Endothelial cell (in vitro differentiated cells): ENCODE results near the gene PTGES. TPM values are rescaled to one million over a fixed set of nuclear protein-coding genes. Genes with fewer than 3 reads are reported as not detected.

Source experiments
- DNase-seq: peaks from one replicate; pipeline ENCODE4 v3.0.0; 2021; ENCODE audit warnings: low spot score
- H3K27ac Mint-ChIP-seq: one replicate; pipeline ENCODE4 v1.8.0; 2021; ENCODE audit warnings: mixed read lengths, inconsistent platforms; ENCODE audit not compliant: unreplicated experiment
- H3K27me3 Mint-ChIP-seq: one replicate; pipeline ENCODE4 v1.8.0; 2021; ENCODE audit warnings: mild to moderate bottlenecking, moderate library complexity, mixed read lengths, inconsistent platforms; ENCODE audit not compliant: unreplicated experiment
- H3K36me3 Mint-ChIP-seq: one replicate; pipeline ENCODE4 v1.8.0; 2021; ENCODE audit warnings: mild to moderate bottlenecking, low read depth, mixed read lengths, inconsistent platforms; ENCODE audit not compliant: unreplicated experiment
- H3K4me1 Mint-ChIP-seq: one replicate; pipeline ENCODE4 v1.8.0; 2021; ENCODE audit warnings: mild to moderate bottlenecking, mixed read lengths, inconsistent platforms; ENCODE audit not compliant: unreplicated experiment
- H3K4me3 Mint-ChIP-seq: one replicate; pipeline ENCODE4 v1.8.0; 2021; ENCODE audit warnings: mild to moderate bottlenecking, mixed read lengths, inconsistent platforms; ENCODE audit not compliant: unreplicated experiment
- H3K9me3 Mint-ChIP-seq: one replicate; pipeline ENCODE4 v1.8.0; 2021; ENCODE audit warnings: mixed read lengths, inconsistent platforms; ENCODE audit not compliant: unreplicated experiment
- CTCF ChIP-seq: fragments of 200-600 bp; sonication (generic); IDR thresholded peaks from one replicate; pipeline ENCODE4 v1.5.0; 2021; ENCODE audit warnings: antibody characterized with exemption; ENCODE audit not compliant: unreplicated experiment
- total RNA-seq: library from RNA; stranded (reverse); fragmentation: NEBNext Ultra II Directional; extraction: Animal tissue kit (Norgen Biotek cat#: 25700); gene quantifications from one replicate; pipeline ENCODE4 v1.2.1, GENCODE V29; 2021; ENCODE audit not compliant: unreplicated experiment

Gene PTGES
- total RNA-seq, 1 donor from 2014 or later: 0.15 TPM

- no peaks in the 10 kb centered on the region for H3K27me3 Mint-ChIP-seq
- no peak overlapping the region for H3K27ac Mint-ChIP-seq
- no peak for DNase-seq
- no peak for TF ChIP-seq CTCF
- H3K36me3 Mint-ChIP-seq: no peaks in the 10 kb centered on the region
- H3K4me3 Mint-ChIP-seq: no peak overlapping the region
- no peaks in the 10 kb centered on the region for H3K4me1 Mint-ChIP-seq
- H3K9me3 Mint-ChIP-seq: no peaks in the 10 kb centered on the region
These were observed 33.7 kb downstream of the PTGES start for GRCh38 chr9:129719135-129719534.

GRCh38 chr9:129718647-129719046 is 34.2 kb downstream of the PTGES start:
- no peaks in the 10 kb centered on the region for H3K27me3 Mint-ChIP-seq
- TF ChIP-seq CTCF: no peak
- no peak overlapping the region for H3K4me3 Mint-ChIP-seq
- H3K36me3 Mint-ChIP-seq: no peaks in the 10 kb centered on the region
- no peak overlapping the region for H3K27ac Mint-ChIP-seq
- H3K4me1 Mint-ChIP-seq: no peaks in the 10 kb centered on the region
- H3K9me3 Mint-ChIP-seq: no peaks in the 10 kb centered on the region
- DNase-seq: no peak

GRCh38 chr9:129717991-129718390 is 34.9 kb downstream of the PTGES start:
- TF ChIP-seq CTCF: no peak
- no peak for DNase-seq
- H3K4me1 Mint-ChIP-seq: no peaks in the 10 kb centered on the region
- no peaks in the 10 kb centered on the region for H3K9me3 Mint-ChIP-seq
- no peak overlapping the region for H3K27ac Mint-ChIP-seq
- H3K36me3 Mint-ChIP-seq: no peaks in the 10 kb centered on the region
- H3K27me3 Mint-ChIP-seq: no peaks in the 10 kb centered on the region
- no peak overlapping the region for H3K4me3 Mint-ChIP-seq

GRCh38 chr9:129716091-129716490 is 36.8 kb downstream of the PTGES start:
- Mint-ChIP-seq H3K36me3 (no peaks in the 10 kb centered on the region), H3K4me1 (peaks cover 4% of the 10 kb centered on the region), H3K27ac (no peak overlapping the region), H3K4me3 (no peak overlapping the region), H3K27me3 (no peaks in the 10 kb centered on the region), H3K9me3 (no peaks in the 10 kb centered on the region)
- no peak for TF ChIP-seq CTCF
- DNase-seq: no peak

GRCh38 chr9:129714511-129715061 is 38.3 kb downstream of the PTGES start:
- Mint-ChIP-seq H3K27ac (no peak overlapping the region), H3K27me3 (no peaks in the 10 kb centered on the region), H3K4me1 (peaks cover 4% of the 10 kb centered on the region), H3K4me3 (no peak overlapping the region), H3K36me3 (no peaks in the 10 kb centered on the region), H3K9me3 (no peaks in the 10 kb centered on the region)
- TF ChIP-seq CTCF: no peak
- DNase-seq: no peak
